Activated CD4-positive, alpha-beta T cell treated with anti-CD3 and anti-CD28 coated beads for 1 hour (primary cell): ENCODE data around the gene TMEM54.

Experiments used
- DNase-seq: peaks from one replicate; pipeline ENCODE4 v3.0.0-alpha.2; 2020

TMEM54 gene

GRCh38 chr1:32859915-32860314 is 41.3 kb downstream of the TMEM54 start:
- DNase-seq, result no peak

- no peak for DNase-seq
Observed at GRCh38 chr1:32858791-32859190, 42.4 kb downstream of the TMEM54 start.

GRCh38 chr1:32858136-32858535 is 43.1 kb downstream of the TMEM54 start:
- no peak for DNase-seq

GRCh38 chr1:32855861-32856617 is 45.1 kb downstream of the TMEM54 start:
- no peak for DNase-seq

- DNase-seq, result no peak
Observed at GRCh38 chr1:32848354-32849063, 52.7 kb downstream of the TMEM54 start.
